SK-N-SH (cell line): ENCODE results near the gene RBM18. TPM values are rescaled to one million over a fixed set of nuclear protein-coding genes. Genes with fewer than 3 reads are reported as not detected.

Source experiments
- CTCF ChIA-PET: fragments of 300-600, 350-600 bp; formaldehyde crosslinking; extraction: SDS; loops from one replicate; lab custom pipeline; 2021; lab: Yijun Ruan, JAX
- POLR2A ChIA-PET: fragments of 350-600 bp; sonication (Branson Sonifier 250); formaldehyde crosslinking; extraction: SDS; loops from one replicate; lab custom pipeline; 2020; ENCODE audit warnings: antibody characterized with exemption, inconsistent platforms; lab: Yijun Ruan, JAX
- DNase-seq: peaks from one replicate; pipeline ENCODE4 v3.0.0; 2012
- H2AFZ ChIP-seq: fragments of 200-600 bp; sonication (generic); 2 replicates; pipeline ENCODE4 v1.8.1; 2016; ENCODE audit warnings: antibody characterized with exemption, mild to moderate bottlenecking, low read depth
- H3F3A ChIP-seq: fragments of 200-600 bp; sonication (generic); replicated peaks from 2 replicates; pipeline ENCODE3; 2016; ENCODE audit warnings: antibody characterized with exemption, mild to moderate bottlenecking; ENCODE audit not compliant: insufficient read depth
- H3K27ac ChIP-seq, 2 experiments: fragments of 200-500 bp in 1 of 2; fragments of 200-600 bp in 1 of 2; sonication (Bioruptor generic) in 1 of 2; sonication (generic), shearing (Covaris generic) in 1 of 2; 2 replicates each; pipeline versions ENCODE4 v1.5.1 to v1.6.1; 2014 to 2016; ENCODE audit warnings: low read depth in 2 of 2, inconsistent platforms in 1 of 2, low read length in 1 of 2, mild to moderate bottlenecking in 1 of 2, mixed read lengths in 1 of 2
- H3K27me3 ChIP-seq: fragments of 200-600 bp; sonication (generic), shearing (Covaris generic); 2 replicates; pipeline ENCODE4 v1.6.1; 2016; ENCODE audit warnings: mixed run types; ENCODE audit not compliant: insufficient read depth
- H3K36me3 ChIP-seq, 2 experiments: fragments of 200-500 bp in 1 of 2; fragments of 200-600 bp in 1 of 2; sonication (Bioruptor generic) in 1 of 2; sonication (generic) in 1 of 2; replicated peaks in 1 of 2; 2 replicates each; pipeline versions ENCODE3 to v1.5.1; 2014 to 2016; ENCODE audit warnings: low read length in 1 of 2, mild to moderate bottlenecking in 1 of 2; ENCODE audit not compliant: insufficient read depth in 2 of 2, control insufficient read depth in 1 of 2
- H3K4me1 ChIP-seq, 2 experiments: fragments of 200-500 bp in 1 of 2; fragments of 200-600 bp in 1 of 2; sonication (Bioruptor generic) in 1 of 2; sonication (generic), shearing (Covaris generic) in 1 of 2; 2 replicates each; pipeline versions ENCODE4 v1.5.1 to v1.6.1; 2014 to 2016; ENCODE audit warnings: low read depth in 1 of 2, low read length in 1 of 2, mixed run types in 1 of 2; ENCODE audit not compliant: insufficient read depth in 2 of 2, control insufficient read depth in 1 of 2
- H3K4me2 ChIP-seq: fragments of 200-600 bp; sonication (generic), shearing (Covaris generic); 2 replicates; pipeline ENCODE4 v1.6.1; 2017; ENCODE audit warnings: mixed run types
- H3K4me3 ChIP-seq, 2 experiments: fragments of 200-500 bp in 1 of 2; fragments of 200-600 bp in 1 of 2; sonication (Bioruptor generic) in 1 of 2; sonication (generic), shearing (Covaris generic) in 1 of 2; 2 replicates each; pipeline versions ENCODE4 v1.5.1 to v1.8.1; 2014 to 2016; ENCODE audit warnings: low read depth in 2 of 2, inconsistent platforms in 1 of 2, low read length in 1 of 2, mild to moderate bottlenecking in 1 of 2, mixed read lengths in 1 of 2, moderate library complexity in 1 of 2
- H3K79me2 ChIP-seq: fragments of 200-600 bp; sonication (generic); 2 replicates; pipeline ENCODE4 v1.8.1; 2017; ENCODE audit warnings: mild to moderate bottlenecking; ENCODE audit not compliant: insufficient read depth
- H3K9ac ChIP-seq: fragments of 200-600 bp; sonication (generic); 2 replicates; pipeline ENCODE4 v1.6.1; 2017; ENCODE audit warnings: mixed run types
- H3K9me2 ChIP-seq: fragments of 200-600 bp; sonication (generic); 2 replicates; pipeline ENCODE4 v1.6.1; 2017; ENCODE audit warnings: mixed run types
- H3K9me3 ChIP-seq: fragments of 200-600 bp; sonication (generic); 2 replicates; pipeline ENCODE4 v1.6.1; 2017; ENCODE audit warnings: mixed run types, mild to moderate bottlenecking, moderate library complexity
- H4K20me1 ChIP-seq: fragments of 200-600 bp; sonication (generic); 2 replicates; pipeline ENCODE4 v1.6.1; 2017; ENCODE audit warnings: mild to moderate bottlenecking, mixed run types; ENCODE audit not compliant: insufficient read depth
- ELF1 ChIP-seq: IDR thresholded peaks from 2 replicates; pipeline ENCODE4 v1.4.0; 2012
- EZH2phosphoT487 ChIP-seq: fragments of 200-600 bp; sonication (generic); IDR thresholded peaks from 2 replicates; pipeline ENCODE4 v1.6.1; 2017; ENCODE audit warnings: low read depth, mixed run types, mild to moderate bottlenecking, antibody characterized with exemption, moderate library complexity, borderline replicate concordance
- FOSL2 ChIP-seq: IDR thresholded peaks from 2 replicates; pipeline ENCODE4 v1.4.0; 2012; ENCODE audit warnings: low read depth, mild to moderate bottlenecking, moderate library complexity, borderline replicate concordance
- GATA2 ChIP-seq: sonication (generic); formaldehyde crosslinking; IDR thresholded peaks from 2 replicates; pipeline ENCODE4 v1.5.0; 2020; ENCODE audit warnings: mild to moderate bottlenecking, missing genetic modification reagents
- JUND ChIP-seq: IDR thresholded peaks from 2 replicates; pipeline ENCODE4 v1.4.0; 2012
- MEF2A ChIP-seq: IDR thresholded peaks from 2 replicates; pipeline ENCODE4 v1.4.0; 2012; ENCODE audit warnings: low read depth, borderline replicate concordance
- MXI1 ChIP-seq: IDR thresholded peaks from 2 replicates; pipeline ENCODE4 v1.6.1; 2012; ENCODE audit warnings: mild to moderate bottlenecking, low read depth, low read length, improper control_type of control experiment
- NRF1 ChIP-seq: IDR thresholded peaks from 2 replicates; pipeline ENCODE4 v1.6.1; 2012; ENCODE audit warnings: low read depth, mild to moderate bottlenecking, low read length
- POLR2AphosphoS5 ChIP-seq: IDR thresholded peaks from 2 replicates; pipeline ENCODE4 v1.6.1; 2012; ENCODE audit warnings: low read depth, low read length
- RFX5 ChIP-seq: IDR thresholded peaks from 2 replicates; pipeline ENCODE4 v1.6.1; 2012; ENCODE audit warnings: mild to moderate bottlenecking, improper control_type of control experiment, low read length
- RXRA ChIP-seq: IDR thresholded peaks from 2 replicates; pipeline ENCODE4 v1.4.0; 2012; ENCODE audit warnings: low read depth, mild to moderate bottlenecking, borderline replicate concordance
- TCF12 ChIP-seq: IDR thresholded peaks from 2 replicates; pipeline ENCODE4 v1.4.0; 2012
- YY1 ChIP-seq: IDR thresholded peaks from 2 replicates; pipeline ENCODE4 v1.4.0; 2012; ENCODE audit warnings: low read depth, mild to moderate bottlenecking
- WGBS: methylation state at CpG from one replicate; pipeline ENCODE4 v1.1.6; 2017; ENCODE audit warnings: low lambda C conversion rate; 5-methylcytosine and 5-hydroxymethylcytosine counted together
- polyA plus RNA-seq, 3 experiments: library from polyadenylated mRNA; depleted of rRNA; stranded (reverse); fragments of >200 nt; gene quantifications; 2 replicates each; pipeline ENCODE4 v1.2.3, GENCODE V29; 2012
- TF ChIP-seq, protein P1 (sequence below): fragments of 150-350 bp; IDR thresholded peaks from 2 replicates; pipeline ENCODE4 v1.6.1; 2017; ENCODE audit warnings: antibody characterized with exemption, low read length, low read depth, borderline replicate concordance
- TF ChIP-seq, protein P2 (sequence below): fragments of 200-600 bp; sonication (generic); IDR thresholded peaks from 2 replicates; pipeline ENCODE4 v1.6.1; 2017; ENCODE audit warnings: antibody characterized with exemption, mild to moderate bottlenecking, moderate library complexity
- TF ChIP-seq, protein P3 (sequence below): IDR thresholded peaks from 2 replicates; pipeline ENCODE4 v1.4.0; 2012; ENCODE audit warnings: low read depth, borderline replicate concordance
- TF ChIP-seq, protein P4 (sequence below): IDR thresholded peaks from 2 replicates; pipeline ENCODE4 v1.4.0; 2012; ENCODE audit warnings: low read depth, borderline replicate concordance

Gene RBM18
- polyA plus RNA-seq, 1 of the 3 experiments (the other 2 are of a cell fraction): 8.2 TPM

GRCh38 chr9:122192261-122192875, 72.3 kb downstream of the RBM18 start:
- Histone ChIP-seq H3K9ac (no peak overlapping the region), H3K36me3 (no peaks in the 10 kb centered on the region), H4K20me1 (no peaks in the 10 kb centered on the region), H2AFZ (no peak overlapping the region), H3F3A (no peaks in the 10 kb centered on the region), H3K27me3 (peaks cover 4% of the 10 kb centered on the region; the same call in 1 of the 2 replicates), H3K9me3 (no peaks in the 10 kb centered on the region), H3K4me1 (peaks cover 0 to under 1% of the 10 kb centered on the region in 2 experiments; a peak in 1 of 4 replicates), H3K4me2 (no peak overlapping the region), H3K27ac (no peak overlapping the region), H3K9me2 (no peaks in the 10 kb centered on the region), H3K4me3 (no peak overlapping the region), H3K79me2 (no peaks in the 10 kb centered on the region)
- 87% methylated on average over 3 of the region's 5 CpGs for WGBS
- POLR2A ChIA-PET: no interaction called here
- no peak for TF ChIP-seq EZH2phosphoT487
- no peak for TF ChIP-seq ELF1
- no peak for TF ChIP-seq RXRA
- TF ChIP-seq, protein P1, sequence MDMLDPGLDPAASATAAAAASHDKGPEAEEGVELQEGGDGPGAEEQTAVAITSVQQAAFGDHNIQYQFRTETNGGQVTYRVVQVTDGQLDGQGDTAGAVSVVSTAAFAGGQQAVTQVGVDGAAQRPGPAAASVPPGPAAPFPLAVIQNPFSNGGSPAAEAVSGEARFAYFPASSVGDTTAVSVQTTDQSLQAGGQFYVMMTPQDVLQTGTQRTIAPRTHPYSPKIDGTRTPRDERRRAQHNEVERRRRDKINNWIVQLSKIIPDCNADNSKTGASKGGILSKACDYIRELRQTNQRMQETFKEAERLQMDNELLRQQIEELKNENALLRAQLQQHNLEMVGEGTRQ: no peak
- TF ChIP-seq, protein P2, sequence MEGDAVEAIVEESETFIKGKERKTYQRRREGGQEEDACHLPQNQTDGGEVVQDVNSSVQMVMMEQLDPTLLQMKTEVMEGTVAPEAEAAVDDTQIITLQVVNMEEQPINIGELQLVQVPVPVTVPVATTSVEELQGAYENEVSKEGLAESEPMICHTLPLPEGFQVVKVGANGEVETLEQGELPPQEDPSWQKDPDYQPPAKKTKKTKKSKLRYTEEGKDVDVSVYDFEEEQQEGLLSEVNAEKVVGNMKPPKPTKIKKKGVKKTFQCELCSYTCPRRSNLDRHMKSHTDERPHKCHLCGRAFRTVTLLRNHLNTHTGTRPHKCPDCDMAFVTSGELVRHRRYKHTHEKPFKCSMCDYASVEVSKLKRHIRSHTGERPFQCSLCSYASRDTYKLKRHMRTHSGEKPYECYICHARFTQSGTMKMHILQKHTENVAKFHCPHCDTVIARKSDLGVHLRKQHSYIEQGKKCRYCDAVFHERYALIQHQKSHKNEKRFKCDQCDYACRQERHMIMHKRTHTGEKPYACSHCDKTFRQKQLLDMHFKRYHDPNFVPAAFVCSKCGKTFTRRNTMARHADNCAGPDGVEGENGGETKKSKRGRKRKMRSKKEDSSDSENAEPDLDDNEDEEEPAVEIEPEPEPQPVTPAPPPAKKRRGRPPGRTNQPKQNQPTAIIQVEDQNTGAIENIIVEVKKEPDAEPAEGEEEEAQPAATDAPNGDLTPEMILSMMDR: no peak
- TF ChIP-seq NRF1: no peak
- no peak for TF ChIP-seq YY1
- TF ChIP-seq, protein P3, sequence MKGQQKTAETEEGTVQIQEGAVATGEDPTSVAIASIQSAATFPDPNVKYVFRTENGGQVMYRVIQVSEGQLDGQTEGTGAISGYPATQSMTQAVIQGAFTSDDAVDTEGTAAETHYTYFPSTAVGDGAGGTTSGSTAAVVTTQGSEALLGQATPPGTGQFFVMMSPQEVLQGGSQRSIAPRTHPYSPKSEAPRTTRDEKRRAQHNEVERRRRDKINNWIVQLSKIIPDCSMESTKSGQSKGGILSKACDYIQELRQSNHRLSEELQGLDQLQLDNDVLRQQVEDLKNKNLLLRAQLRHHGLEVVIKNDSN: no peak
- TF ChIP-seq, protein P4, sequence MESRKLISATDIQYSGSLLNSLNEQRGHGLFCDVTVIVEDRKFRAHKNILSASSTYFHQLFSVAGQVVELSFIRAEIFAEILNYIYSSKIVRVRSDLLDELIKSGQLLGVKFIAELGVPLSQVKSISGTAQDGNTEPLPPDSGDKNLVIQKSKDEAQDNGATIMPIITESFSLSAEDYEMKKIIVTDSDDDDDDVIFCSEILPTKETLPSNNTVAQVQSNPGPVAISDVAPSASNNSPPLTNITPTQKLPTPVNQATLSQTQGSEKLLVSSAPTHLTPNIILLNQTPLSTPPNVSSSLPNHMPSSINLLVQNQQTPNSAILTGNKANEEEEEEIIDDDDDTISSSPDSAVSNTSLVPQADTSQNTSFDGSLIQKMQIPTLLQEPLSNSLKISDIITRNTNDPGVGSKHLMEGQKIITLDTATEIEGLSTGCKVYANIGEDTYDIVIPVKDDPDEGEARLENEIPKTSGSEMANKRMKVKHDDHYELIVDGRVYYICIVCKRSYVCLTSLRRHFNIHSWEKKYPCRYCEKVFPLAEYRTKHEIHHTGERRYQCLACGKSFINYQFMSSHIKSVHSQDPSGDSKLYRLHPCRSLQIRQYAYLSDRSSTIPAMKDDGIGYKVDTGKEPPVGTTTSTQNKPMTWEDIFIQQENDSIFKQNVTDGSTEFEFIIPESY: no peak
- TF ChIP-seq TCF12: no peak
- no peak for TF ChIP-seq JUND
- TF ChIP-seq POLR2AphosphoS5: no peak
- no peak for TF ChIP-seq MXI1
- TF ChIP-seq FOSL2: no peak
- no peak for TF ChIP-seq MEF2A
- TF ChIP-seq GATA2 (CRISPR knock-in tag): no peak
- no peak for TF ChIP-seq RFX5
- CTCF ChIA-PET: no interaction called here
- DNase-seq: no peak
